Epithelial cell of esophagus (primary cell): ENCODE data around the gene SLCO2A1.

Experiments used
- DNase-seq: peaks from one replicate; pipeline ENCODE4 v3.0.0; 2010; ENCODE audit warnings: low read depth
- H3K4me3 ChIP-seq: 2 replicates; pipeline ENCODE4 v1.5.1; 2011; ENCODE audit warnings: mild to moderate bottlenecking, low read length, control low read depth
- CTCF ChIP-seq: IDR thresholded peaks from 2 replicates; pipeline ENCODE4 v1.5.1; 2011; ENCODE audit warnings: low read depth, mild to moderate bottlenecking, low read length, control low read depth, inconsistent platforms; ENCODE audit not compliant: insufficient read depth; ENCODE audit errors: missing control alignments

Gene SLCO2A1

GRCh38 chr3:133928136-133928893 is 101.4 kb downstream of the SLCO2A1 start:
- no peak overlapping the region for H3K4me3 ChIP-seq
- no peak for DNase-seq
- no peak for TF ChIP-seq CTCF

GRCh38 chr3:133927540-133928066 is 102.1 kb downstream of the SLCO2A1 start:
- peak; percentile 34 for TF ChIP-seq CTCF
- DNase-seq = peak; percentile 25
- H3K4me3 ChIP-seq = no peak overlapping the region

GRCh38 chr3:133926736-133927539 is 102.8 kb downstream of the SLCO2A1 start:
- no peak overlapping the region for H3K4me3 ChIP-seq
- TF ChIP-seq CTCF = no peak
- no peak for DNase-seq

- TF ChIP-seq CTCF = no peak
- DNase-seq = no peak
- no peak overlapping the region for H3K4me3 ChIP-seq
These were observed 103.6 kb downstream of the SLCO2A1 start for GRCh38 chr3:133925960-133926735.

- DNase-seq = no peak
- H3K4me3 ChIP-seq = no peak overlapping the region
- no peak for TF ChIP-seq CTCF
These were observed 105.7 kb downstream of the SLCO2A1 start for GRCh38 chr3:133924041-133924440.

GRCh38 chr3:133921592-133921991 is 108.1 kb downstream of the SLCO2A1 start:
- TF ChIP-seq CTCF = no peak
- DNase-seq = no peak
- no peak overlapping the region for H3K4me3 ChIP-seq
